Effector CD4-positive, alpha-beta T cell (primary cell): ENCODE results near the gene MYH14.

Experiments
- DNase-seq: peaks from one replicate; pipeline ENCODE4 v3.0.0-alpha.2; 2020

Gene MYH14

DNA sequence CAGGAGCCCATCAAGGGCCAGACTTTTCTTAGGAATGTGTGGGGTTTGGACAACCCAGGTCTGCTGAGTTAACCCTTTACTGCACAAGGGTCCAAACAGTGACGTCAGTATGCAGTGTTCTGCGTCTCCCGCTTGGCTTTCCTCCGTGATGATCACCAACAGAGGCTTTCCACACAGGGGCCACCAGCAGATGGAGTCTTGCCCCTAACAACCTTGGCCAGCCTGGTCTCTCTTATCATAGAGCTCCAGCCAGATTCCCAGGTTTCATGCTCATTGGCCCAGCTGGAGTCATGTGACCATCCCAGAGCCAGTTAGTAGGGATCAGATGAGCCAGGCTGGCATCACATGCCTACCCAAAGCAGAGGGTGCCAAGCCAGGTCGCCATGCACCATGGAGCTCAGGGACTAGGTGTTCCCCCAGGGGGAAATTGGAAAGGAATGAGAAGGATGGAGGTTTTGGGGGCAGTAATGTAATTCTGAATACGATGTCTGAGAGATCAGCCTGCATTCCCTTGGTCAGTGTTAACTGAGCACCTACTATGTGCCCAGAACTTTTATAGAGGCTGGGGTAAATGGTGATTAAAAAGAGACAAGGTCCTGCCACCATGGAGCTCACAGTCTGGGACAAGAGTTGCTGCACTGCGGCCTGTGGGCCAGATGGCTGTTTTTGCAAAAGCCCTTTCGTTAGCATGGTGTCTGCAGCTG is 61.2 kb downstream of the MYH14 start:
- DNase-seq: no peak

DNA sequence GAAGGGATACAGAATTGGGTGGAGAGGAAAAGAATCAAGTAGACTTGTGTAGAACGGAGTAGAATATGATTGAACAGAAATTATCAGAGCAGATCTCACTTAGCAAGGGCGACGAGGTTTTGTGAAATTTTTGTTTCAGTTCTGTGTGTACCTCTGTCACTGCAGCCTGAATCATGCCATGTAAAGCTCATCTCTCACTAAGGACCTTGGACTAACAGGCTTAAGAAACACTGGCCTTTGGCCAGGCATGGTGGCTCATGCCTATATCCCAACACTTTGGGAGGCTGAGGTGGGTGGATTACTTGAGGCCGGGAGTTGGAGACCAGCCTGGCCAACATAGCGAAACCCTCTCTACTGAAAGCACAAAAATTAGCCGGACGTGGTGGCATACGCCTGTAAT is 62.6 kb downstream of the MYH14 start:
- no peak for DNase-seq

DNA sequence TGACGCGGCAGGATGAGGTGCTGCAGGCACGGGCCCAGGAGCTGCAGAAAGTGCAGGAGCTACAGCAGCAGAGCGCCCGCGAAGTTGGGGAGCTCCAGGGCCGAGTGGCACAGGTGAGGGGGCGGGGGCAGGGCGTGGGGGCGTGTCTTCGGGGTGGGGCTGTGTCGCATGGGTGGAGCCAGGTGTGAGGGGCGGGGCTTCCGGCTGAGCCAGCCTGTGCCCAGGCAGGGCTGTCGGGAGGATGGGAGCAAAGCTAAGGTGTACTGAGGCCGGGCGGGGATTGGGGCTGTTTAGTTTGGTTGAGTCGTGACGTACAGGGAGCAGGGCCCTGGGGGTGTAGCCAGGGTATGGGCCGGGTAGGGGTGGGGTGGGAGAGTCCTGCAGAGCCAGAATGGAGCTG is 63.5 kb downstream of the MYH14 start:
- no peak for DNase-seq

DNA sequence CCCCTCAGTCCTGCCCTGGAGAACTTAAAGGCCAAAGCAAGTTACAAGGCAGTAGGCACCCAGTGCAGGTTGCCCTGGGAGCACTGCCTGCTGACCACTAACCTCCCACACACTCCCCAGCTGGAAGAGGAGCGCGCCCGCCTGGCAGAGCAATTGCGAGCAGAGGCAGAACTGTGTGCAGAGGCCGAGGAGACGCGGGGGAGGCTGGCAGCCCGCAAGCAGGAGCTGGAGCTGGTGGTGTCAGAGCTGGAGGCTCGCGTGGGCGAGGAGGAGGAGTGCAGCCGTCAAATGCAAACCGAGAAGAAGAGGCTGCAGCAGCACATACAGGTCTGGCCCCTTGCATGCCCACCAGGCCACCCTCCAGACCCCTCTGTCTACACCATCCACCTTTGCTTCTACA is 64.6 kb downstream of the MYH14 start:
- no peak for DNase-seq

DNA sequence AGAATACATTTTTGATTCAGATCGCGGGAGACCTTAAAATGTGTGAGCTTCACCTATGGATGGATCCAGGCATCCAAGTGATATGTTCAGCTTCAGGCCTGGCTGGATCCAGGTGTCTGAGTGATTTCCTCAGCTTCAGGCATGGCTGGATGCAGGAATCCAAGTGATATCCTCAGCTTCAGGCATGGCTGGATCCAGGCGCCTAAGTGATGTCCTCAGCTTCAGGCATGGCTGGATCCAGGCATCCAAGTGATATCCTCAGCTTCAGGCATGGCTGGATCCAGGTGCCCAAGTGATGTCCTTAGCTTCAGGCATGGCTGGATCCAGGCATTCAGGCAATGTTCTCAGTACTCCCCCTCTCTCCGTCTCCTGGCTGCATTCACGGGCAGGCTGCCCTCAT is 65.1 kb downstream of the MYH14 start:
- no peak for DNase-seq

DNA sequence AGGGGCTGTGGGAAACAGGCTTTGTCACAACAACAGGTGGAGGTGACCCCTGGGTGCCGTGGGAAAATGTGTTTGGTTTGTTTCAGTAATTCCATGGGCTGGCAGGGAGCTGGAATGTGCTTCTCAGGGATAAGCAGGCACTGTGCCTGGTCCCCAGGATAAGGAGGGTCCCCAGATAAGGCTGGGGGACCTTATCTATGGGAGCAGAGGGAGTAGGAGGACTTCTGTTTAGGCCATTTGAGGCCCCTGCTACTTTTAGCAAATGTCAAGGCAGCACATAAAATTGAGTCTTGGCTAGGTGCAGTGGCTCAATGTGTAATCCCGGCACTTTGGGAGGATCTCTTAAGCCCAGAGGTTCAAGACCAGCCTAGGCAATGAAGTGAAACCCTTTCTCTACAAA is 66.2 kb downstream of the MYH14 start:
- DNase-seq: no peak

DNA sequence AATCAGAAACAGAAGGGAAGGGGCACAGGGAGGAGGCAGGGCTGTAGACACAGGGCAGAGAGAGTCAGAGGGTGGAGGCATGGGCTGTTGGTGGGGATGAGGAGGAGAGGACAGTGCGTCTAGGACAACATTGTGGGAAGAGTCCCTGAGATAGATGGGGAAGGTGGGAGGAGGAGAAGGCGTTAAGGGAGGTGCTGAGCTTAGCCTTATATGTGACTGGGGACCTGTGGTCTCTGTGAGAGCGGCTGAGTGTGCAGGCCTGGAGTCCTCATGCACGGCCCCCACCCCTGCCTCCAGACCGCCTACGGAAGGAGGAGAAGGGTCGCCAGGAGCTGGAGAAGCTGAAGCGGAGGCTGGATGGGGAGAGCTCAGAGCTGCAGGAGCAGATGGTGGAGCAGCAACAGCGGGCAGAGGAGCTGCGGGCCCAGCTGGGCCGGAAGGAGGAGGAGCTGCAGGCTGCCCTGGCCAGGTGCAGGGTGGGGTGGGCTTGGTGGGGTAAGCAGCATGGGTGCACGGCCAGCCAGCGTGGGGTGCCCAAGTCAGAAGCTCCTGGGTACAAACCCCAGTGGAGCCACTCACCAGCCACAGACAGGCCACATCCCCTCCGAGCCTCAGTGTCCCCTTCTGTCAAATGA is 69.0 kb downstream of the MYH14 start:
- DNase-seq: no peak

DNA sequence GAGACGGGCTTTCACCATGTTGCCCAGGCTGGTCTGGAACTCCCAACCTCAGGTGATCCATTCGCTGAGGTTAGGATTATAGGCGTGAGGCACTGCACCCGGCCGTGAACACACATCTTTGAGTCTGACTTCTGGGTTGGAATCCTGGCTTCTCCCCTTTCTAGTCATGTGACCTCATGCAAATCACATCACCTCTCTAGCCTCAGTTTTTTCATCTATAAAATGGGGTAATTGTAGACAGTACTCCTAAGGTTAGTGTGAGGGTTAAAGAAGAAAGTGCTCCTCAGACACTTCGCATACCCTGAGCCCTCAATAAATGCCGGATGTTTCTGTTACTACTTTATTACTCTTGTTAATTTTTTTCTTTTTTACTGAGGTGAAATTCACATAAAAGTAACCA is 70.4 kb downstream of the MYH14 start:
- DNase-seq: no peak

DNA sequence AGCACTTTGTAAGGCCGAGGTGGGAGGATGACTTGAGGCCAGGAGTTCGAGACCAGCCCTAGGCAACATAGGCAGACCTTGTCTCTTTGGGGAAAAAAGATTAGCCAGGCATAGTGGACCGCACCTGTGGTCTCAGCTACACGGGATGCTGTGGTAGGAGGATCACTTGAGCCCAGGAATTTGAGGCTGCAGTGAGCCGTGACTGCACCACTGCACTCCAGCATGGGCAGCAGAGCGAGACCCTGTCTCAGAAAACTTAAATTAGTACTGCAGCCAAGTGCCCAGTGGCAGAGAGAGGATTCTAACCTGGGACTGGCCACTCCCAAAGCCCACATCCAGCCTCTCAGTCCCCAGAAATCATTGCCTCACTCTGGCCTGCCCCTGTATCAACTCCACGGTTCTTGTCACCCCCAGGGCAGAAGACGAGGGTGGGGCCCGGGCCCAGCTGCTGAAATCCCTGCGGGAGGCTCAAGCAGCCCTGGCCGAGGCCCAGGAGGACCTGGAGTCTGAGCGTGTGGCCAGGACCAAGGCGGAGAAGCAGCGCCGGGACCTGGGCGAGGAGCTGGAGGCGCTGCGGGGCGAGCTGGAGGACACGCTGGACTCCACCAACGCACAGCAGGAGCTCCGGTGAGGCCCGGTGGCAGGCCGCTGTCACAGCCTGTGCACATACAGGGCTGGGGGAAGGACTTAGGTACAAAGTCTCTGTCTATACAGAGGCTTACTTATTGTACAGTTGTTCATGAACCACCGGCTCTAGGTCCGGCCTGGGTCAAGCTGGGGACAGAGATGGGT is 72.4 kb downstream of the MYH14 start:
- no peak for DNase-seq

DNA sequence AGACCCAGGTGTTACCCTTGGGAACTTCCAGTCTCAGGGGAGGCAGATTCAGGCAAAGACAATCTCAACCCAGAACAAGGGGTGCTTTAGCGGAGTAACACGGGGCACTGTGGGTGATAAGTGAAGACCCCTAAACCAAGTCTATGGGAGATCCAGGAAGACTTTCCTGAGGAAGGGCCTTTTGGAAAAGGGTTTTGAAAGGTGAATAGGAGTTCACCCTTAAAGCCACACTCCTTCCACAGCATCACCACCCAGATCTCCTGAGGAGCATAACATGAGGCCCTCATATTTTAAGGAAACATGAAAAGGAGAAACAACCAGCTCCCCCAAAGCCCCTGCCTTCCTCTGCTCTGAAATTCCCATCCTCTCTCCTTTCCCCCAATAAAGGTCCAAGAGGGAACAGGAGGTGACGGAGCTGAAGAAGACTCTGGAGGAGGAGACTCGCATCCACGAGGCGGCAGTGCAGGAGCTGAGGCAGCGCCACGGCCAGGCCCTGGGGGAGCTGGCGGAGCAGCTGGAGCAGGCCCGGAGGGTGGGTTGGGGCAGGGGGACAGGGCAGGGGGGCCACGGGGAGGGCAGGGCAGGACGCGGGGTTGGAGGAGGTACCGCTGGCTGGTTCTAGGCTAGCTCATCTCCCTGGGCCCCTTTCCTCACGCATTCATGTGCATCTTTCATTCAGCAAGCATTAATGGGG is 73.1 kb downstream of the MYH14 start:
- DNase-seq: no peak

DNA sequence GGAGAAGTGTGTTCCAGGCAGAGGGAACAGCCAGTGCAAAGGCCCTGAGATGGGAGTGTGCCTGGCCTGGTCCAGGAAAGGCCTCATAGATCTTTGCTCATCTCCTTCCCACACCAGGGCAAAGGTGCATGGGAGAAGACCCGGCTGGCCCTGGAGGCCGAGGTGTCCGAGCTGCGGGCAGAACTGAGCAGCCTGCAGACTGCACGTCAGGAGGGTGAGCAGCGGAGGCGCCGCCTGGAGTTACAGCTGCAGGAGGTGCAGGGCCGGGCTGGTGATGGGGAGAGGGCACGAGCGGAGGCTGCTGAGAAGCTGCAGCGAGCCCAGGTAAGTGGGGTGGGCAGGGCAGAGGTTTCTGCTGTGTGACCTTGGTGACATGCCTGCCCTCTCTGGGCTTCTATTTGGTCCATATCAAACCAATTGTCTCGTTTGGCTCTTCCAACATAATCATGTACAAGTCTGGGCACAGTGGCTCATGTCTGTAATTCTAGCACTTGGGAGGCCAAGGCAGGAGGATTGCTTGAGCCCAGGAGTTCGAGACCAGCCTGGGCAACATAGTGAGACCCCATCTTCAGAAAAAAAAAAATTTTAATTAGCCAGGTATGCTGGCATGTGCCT is 74.7 kb downstream of the MYH14 start:
- no peak for DNase-seq

DNA sequence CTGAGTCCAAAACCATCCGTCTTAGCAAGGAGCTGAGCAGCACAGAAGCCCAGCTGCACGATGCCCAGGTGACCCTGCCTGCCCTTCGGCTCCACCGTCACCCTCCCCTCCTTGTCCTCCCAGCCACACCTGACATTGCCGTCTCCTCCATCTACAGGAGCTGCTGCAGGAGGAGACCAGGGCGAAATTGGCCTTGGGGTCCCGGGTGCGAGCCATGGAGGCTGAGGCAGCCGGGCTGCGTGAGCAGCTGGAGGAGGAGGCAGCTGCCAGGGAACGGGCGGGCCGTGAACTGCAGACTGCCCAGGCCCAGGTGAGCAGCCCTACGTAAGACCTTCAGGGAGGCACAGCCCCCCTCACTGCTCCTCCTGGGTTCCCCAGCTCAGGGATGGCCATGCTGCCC is 76.7 kb downstream of the MYH14 start:
- DNase-seq: no peak

DNA sequence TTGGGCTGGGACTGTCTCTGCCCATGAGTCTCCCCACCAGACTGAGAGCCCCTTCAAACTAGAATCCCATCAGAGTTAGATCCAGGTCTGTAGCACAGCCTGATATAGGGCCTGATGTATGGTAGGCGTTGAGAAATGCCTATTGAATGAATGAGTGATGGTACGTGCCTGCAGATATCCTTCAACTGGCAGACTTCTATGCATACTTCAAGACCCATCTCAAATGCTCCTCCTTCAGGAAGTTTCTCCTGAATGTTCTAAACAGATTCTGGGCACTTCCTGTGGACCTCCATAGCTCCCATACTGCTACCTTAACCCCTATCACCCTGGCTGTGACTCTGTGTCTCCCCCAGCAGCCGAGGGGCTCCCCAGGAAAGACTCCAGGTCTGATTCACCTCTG is 77.6 kb downstream of the MYH14 start:
- DNase-seq: no peak

DNA sequence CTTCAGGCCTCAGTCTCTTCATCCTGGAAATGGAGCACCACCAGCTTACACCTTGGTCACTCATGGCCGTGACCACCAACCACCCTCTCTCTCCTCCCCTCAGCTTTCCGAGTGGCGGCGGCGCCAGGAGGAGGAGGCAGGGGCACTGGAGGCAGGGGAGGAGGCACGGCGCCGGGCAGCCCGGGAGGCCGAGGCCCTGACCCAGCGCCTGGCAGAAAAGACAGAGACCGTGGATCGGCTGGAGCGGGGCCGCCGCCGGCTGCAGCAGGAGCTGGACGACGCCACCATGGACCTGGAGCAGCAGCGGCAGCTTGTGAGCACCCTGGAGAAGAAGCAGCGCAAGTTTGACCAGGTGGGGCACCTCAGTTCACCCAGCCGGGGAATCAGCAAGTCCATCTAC is 78.1 kb downstream of the MYH14 start:
- DNase-seq: no peak

DNA sequence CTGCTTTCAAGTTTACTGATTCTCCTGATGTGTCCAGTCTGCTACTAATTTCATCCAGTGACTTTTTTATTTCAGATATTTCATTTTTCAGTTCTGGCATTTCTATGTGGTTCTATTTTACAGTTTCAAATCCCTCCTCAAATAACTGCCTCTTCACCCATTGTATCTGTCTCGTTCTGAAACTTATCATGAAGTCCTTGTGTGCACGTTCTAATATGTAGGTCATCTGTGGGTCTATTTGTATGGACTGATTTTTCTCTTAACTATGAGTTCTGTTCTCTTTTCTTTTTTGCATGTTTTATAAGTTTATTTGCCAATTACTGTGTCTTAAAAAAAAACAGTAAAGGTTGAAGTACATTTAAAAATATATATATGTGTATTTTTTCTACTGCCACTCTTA is 82.4 kb downstream of the MYH14 start:
- DNase-seq: no peak

DNA sequence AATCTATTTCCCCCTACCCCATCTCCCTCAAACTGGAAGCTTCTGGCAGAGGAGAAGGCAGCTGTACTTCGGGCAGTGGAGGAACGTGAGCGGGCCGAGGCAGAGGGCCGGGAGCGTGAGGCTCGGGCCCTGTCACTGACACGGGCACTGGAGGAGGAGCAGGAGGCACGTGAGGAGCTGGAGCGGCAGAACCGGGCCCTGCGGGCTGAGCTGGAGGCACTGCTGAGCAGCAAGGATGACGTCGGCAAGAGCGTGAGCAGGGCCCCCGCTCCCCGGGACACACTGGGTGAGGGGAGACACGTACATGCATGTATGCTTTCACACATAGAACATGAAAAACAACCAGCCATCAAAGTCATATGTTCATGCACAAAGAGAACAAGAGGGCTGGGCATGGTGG is 83.0 kb downstream of the MYH14 start:
- no peak for DNase-seq

DNA sequence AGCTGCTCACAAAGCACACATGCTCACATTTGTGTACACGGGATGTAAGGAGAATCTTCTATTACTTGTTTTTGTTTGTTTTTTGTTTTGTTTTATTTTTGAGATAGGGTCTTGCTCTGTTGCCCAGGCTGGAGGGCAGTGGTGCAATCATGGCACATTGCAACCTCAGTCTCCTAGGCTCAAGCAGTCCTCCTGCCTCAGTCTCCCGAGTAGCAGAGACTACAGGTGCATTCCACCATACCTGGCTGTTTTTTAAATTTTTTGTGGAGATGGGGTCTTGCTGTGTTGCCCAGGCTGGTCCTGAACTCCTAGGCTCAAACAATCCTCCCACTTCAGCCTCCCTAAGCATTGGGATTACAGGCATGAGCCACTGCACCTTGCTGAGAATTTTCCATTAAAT is 83.9 kb downstream of the MYH14 start:
- DNase-seq: no peak

DNA sequence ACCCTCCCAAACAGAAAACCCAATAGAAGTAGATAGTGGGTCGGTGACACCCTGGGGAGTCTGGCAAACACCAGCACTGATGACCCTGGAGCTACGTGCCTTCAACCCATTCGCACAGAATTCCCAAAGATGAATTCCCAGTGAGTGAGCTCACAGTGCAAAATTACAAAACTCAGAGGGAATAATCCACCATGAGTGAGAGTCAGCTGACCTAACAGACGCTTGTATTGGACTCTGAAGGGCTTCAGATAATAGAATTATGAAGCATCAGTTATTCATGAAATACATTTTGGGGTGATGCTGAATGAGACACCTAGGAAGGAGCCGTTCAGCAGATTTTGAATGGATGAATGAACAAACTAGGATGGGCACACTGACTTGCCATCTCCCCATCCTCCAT is 85.5 kb downstream of the MYH14 start:
- DNase-seq: no peak

DNA sequence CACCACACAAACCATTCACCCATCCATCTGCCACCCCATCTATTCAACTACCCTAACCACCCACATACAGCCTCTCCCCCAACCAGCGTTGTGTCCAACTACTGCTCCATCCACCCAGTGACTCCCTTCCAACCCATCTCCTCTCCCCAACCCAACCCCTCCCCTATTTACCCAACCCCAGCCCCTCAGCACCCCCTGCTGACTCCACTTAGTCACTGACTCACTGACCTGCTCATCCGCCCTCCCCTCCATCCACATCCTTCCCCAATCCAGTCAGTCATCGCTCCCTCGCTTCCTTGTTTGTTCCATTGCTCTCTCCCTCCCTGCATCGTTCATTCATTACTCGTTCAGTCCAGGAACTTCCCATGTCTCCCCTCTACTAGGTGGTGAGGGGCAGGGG is 86.6 kb downstream of the MYH14 start:
- no peak for DNase-seq

DNA sequence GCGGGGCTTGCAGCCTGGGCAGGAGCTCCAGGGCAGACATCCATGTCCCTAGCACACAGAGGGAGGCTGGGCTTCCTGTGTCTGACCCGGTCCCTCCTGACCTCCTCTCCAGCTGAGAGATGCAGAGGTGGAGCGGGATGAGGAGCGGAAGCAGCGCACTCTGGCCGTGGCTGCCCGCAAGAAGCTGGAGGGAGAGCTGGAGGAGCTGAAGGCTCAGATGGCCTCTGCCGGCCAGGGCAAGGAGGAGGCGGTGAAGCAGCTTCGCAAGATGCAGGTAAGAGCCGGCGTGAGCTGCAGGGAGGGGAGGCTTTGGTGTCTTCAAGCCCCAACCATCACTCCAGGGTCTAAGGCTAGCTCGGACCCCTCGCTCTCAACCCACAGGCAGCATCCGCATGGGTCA is 87.4 kb downstream of the MYH14 start:
- DNase-seq: no peak

DNA sequence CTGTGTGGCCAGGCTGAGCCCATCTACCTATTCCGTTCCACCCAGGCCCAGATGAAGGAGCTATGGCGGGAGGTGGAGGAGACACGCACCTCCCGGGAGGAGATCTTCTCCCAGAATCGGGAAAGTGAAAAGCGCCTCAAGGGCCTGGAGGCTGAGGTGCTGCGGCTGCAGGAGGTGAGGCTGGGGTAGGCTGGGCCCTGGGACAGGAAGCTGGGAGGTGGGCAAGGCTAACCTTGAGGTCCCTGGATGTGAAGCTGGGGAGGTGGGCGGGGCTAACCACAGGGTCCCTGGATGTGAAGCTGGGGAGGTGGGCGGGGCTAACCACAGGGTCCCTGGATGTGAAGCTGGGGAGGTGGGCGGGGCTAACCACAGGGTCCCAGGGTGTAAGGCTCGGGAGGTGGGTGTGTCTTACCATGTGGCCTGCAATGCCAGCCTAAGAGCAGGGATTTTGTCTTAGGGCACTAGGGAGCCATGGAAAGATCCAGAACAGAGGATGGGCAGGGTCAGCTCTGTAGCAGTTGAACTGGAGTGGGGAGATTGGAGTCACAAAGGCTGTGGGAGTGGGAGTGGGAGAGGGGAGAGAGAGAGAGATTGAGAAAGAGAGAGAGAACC is 88.9 kb downstream of the MYH14 start:
- DNase-seq: no peak

DNA sequence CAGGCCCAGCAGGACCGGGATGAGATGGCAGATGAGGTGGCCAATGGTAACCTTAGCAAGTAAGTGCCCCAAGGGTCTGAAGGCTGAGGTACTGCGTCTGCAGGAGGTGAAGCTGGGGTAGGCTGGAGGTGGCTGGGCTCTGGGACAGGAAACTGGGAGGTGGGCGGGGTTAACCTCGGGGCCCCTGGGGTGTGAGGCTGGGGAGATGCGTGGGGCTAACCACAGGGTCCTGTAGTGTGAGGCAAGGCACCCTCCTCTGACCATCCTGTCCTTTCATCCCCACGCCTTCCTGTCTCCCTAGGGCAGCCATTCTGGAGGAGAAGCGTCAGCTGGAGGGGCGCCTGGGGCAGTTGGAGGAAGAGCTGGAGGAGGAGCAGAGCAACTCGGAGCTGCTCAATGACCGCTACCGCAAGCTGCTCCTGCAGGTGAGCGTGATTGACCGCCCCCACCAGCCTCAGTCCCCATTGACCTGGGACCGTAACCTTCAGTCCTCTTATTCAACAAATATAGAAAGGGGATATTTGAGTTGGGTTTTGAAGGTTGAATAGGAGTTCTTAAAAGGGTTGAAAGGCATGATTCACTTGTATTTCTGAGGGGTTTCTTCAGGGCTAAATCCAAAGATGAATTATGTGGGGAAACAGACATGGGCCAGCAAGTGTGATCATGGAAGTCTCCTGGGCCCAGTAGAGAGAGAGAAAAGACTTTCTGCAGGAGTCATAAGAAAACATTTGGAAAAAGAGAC is 90.0 kb downstream of the MYH14 start:
- DNase-seq: no peak
